HG02973 (cell line): ENCODE results near the gene FAM83C.

ENCODE experiments used
- ATAC-seq: cut with Tn5 transposase; IDR thresholded peaks from one replicate; pipeline ENCODE4 v1.9.1; 2021; ENCODE audit warnings: moderate library complexity; ENCODE audit not compliant: unreplicated experiment

FAM83C gene

GRCh38 chr20:35300469-35301262 lies 8.4 kb upstream of the FAM83C start:
- no peak for ATAC-seq

- no peak for ATAC-seq
These were observed 7.6 kb upstream of the FAM83C start for GRCh38 chr20:35299780-35300179.

- ATAC-seq, result no peak
These were observed 6.0 kb upstream of the FAM83C start for GRCh38 chr20:35298264-35298663.

- ATAC-seq, result no peak
These were observed 5.5 kb upstream of the FAM83C start for GRCh38 chr20:35297740-35298139.

GRCh38 chr20:35297155-35297554 lies 4.9 kb upstream of the FAM83C start:
- no peak for ATAC-seq

GRCh38 chr20:35296101-35296554 lies 3.9 kb upstream of the FAM83C start:
- no peak for ATAC-seq

GRCh38 chr20:35295674-35296073 lies 3.4 kb upstream of the FAM83C start:
- ATAC-seq, result no peak

- no peak for ATAC-seq
These were observed 2.8 kb upstream of the FAM83C start for GRCh38 chr20:35295058-35295457.

- ATAC-seq, result no peak
These were observed 2.1 kb upstream of the FAM83C start for GRCh38 chr20:35294293-35294685.

- no peak for ATAC-seq
These were observed 1.4 kb upstream of the FAM83C start for GRCh38 chr20:35293303-35294292.

- no peak for ATAC-seq
These were observed 470 bp upstream of the FAM83C start for GRCh38 chr20:35292504-35293285.

- no peak for ATAC-seq
These were observed 1.3 kb downstream of the FAM83C start for GRCh38 chr20:35290887-35291417.

- no peak for ATAC-seq
These were observed 1.9 kb downstream of the FAM83C start for GRCh38 chr20:35290186-35290886.

GRCh38 chr20:35288325-35289060 lies 3.7 kb downstream of the FAM83C start:
- ATAC-seq, result no peak

- no peak for ATAC-seq
These were observed 4.5 kb downstream of the FAM83C start for GRCh38 chr20:35287509-35288324.

GRCh38 chr20:35286899-35287508 lies 5.2 kb downstream of the FAM83C start:
- no peak for ATAC-seq

- no peak for ATAC-seq
These were observed 5.9 kb downstream of the FAM83C start for GRCh38 chr20:35286077-35286898.

- no peak for ATAC-seq
These were observed 6.5 kb downstream of the FAM83C start for GRCh38 chr20:35285806-35286076.
